ENCODE results near the gene ADAM20.
"Not testable (repeated sequence)": the region's sequence is repeated elsewhere in the genome, so short reads cannot be mapped to it uniquely, and the experiment has no call there.

The ADAM20 gene

GRCh38 chr14:70534904-70535303, at the start of gene ADAM20:
ADAM20 (minus strand) TSS chr14:70535004; CDS start chr14:70524757, 10,247 bp downstream.
- DNase-seq (ENCODE audit: low read depth, low spot score): no peak

- DNase-seq (ENCODE audit: low read depth, low spot score): no peak
Measured at GRCh38 chr14:70576891-70577290, 42.1 kb upstream of the ADAM20 start.

- DNase-seq (ENCODE audit: low read depth, low spot score): no peak
Measured at GRCh38 chr14:70573050-70573449, 38.2 kb upstream of the ADAM20 start.

GRCh38 chr14:70571139-70571538, 36.3 kb upstream of the ADAM20 start:
- no peak for DNase-seq (ENCODE audit: low read depth, low spot score)

GRCh38 chr14:70567791-70568190, 33.0 kb upstream of the ADAM20 start:
- no peak for DNase-seq (ENCODE audit: low read depth, low spot score)

- DNase-seq (ENCODE audit: low read depth, low spot score): no peak
Measured at GRCh38 chr14:70563869-70564268, 29.1 kb upstream of the ADAM20 start.

GRCh38 chr14:70563417-70563816, 28.6 kb upstream of the ADAM20 start:
- no peak for DNase-seq (ENCODE audit: low read depth, low spot score)

GRCh38 chr14:70558356-70558755, 23.6 kb upstream of the ADAM20 start:
- DNase-seq (ENCODE audit: low read depth, low spot score): no peak

- DNase-seq (ENCODE audit: low read depth, low spot score): no peak
Measured at GRCh38 chr14:70555890-70556289, 21.1 kb upstream of the ADAM20 start.

- DNase-seq (ENCODE audit: low read depth, low spot score): no peak
Measured at GRCh38 chr14:70538087-70538486, 3.3 kb upstream of the ADAM20 start.

GRCh38 chr14:70536830-70537229, 2.0 kb upstream of the ADAM20 start:
- no peak for DNase-seq (ENCODE audit: low read depth, low spot score)

- DNase-seq (ENCODE audit: low read depth, low spot score): no peak
Measured at GRCh38 chr14:70530417-70530816, 4.4 kb downstream of the ADAM20 start.

GRCh38 chr14:70527501-70528105, 7.2 kb downstream of the ADAM20 start:
- no peak for DNase-seq (ENCODE audit: low read depth, low spot score)

- no peak for DNase-seq (ENCODE audit: low read depth, low spot score)
Measured at GRCh38 chr14:70525691-70526090, 9.1 kb downstream of the ADAM20 start.

GRCh38 chr14:70515811-70516210, 19.0 kb downstream of the ADAM20 start:
- no peak for DNase-seq (ENCODE audit: low read depth, low spot score)

GRCh38 chr14:70514168-70515069, 20.4 kb downstream of the ADAM20 start:
- DNase-seq (ENCODE audit: low read depth, low spot score): no peak

GRCh38 chr14:70498191-70498590, 36.6 kb downstream of the ADAM20 start:
- DNase-seq (ENCODE audit: low read depth, low spot score): no peak

- DNase-seq (ENCODE audit: low read depth, low spot score): no peak
Measured at GRCh38 chr14:70489579-70490200, 45.1 kb downstream of the ADAM20 start.

GRCh38 chr14:70477356-70478105, 57.3 kb downstream of the ADAM20 start:
- DNase-seq (ENCODE audit: low read depth, low spot score): not testable (repeated sequence)

- not testable (repeated sequence) for DNase-seq (ENCODE audit: low read depth, low spot score)
Measured at GRCh38 chr14:70475459-70475858, 59.3 kb downstream of the ADAM20 start.

GRCh38 chr14:70473825-70474224, 61.0 kb downstream of the ADAM20 start:
- DNase-seq (ENCODE audit: low read depth, low spot score): no peak
